Measurements from ENCODE around the gene CHST1. TPM values are rescaled to one million over a fixed set of nuclear protein-coding genes. Genes with fewer than 3 reads are reported as not detected.

CHST1 gene
- total RNA-seq, 1 donor from 2014 or later: 0.88 TPM

DNA sequence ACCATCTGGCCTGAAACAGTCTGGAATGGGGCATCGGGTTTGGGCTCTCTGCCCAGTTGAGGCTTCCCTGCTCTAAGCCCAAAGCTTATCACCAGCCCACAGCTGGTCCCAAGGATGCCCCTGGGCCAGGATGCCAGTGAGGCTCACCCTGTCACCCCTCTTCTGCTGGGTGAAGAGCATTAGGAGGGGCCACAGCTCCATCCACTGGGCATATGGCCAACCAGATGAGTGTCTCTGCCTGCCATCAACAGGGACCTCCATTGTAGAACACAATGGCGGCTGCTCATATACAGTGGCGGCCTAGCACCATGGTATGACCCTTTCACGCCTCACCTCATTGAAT, 5.6 kb downstream of the CHST1 start:
- DNase-seq (ENCODE audit: low read depth): no peak
- no peaks in the 10 kb centered on the region for H3K36me3 ChIP-seq (ENCODE audit: control insufficient read depth, insufficient read depth, low read length)
- TF ChIP-seq, protein P1, sequence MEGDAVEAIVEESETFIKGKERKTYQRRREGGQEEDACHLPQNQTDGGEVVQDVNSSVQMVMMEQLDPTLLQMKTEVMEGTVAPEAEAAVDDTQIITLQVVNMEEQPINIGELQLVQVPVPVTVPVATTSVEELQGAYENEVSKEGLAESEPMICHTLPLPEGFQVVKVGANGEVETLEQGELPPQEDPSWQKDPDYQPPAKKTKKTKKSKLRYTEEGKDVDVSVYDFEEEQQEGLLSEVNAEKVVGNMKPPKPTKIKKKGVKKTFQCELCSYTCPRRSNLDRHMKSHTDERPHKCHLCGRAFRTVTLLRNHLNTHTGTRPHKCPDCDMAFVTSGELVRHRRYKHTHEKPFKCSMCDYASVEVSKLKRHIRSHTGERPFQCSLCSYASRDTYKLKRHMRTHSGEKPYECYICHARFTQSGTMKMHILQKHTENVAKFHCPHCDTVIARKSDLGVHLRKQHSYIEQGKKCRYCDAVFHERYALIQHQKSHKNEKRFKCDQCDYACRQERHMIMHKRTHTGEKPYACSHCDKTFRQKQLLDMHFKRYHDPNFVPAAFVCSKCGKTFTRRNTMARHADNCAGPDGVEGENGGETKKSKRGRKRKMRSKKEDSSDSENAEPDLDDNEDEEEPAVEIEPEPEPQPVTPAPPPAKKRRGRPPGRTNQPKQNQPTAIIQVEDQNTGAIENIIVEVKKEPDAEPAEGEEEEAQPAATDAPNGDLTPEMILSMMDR (IDR thresholded peaks at IDR 0.05; ENCODE audit: insufficient read depth, low read length, poor library complexity, severe bottlenecking): no peak
- no peak overlapping the region for H3K4me3 ChIP-seq (ENCODE audit: low read depth, low read length)
- H3K27me3 ChIP-seq (ENCODE audit: control insufficient read depth, insufficient read depth, low read length): peaks cover 49% of the 10 kb centered on the region

DNA sequence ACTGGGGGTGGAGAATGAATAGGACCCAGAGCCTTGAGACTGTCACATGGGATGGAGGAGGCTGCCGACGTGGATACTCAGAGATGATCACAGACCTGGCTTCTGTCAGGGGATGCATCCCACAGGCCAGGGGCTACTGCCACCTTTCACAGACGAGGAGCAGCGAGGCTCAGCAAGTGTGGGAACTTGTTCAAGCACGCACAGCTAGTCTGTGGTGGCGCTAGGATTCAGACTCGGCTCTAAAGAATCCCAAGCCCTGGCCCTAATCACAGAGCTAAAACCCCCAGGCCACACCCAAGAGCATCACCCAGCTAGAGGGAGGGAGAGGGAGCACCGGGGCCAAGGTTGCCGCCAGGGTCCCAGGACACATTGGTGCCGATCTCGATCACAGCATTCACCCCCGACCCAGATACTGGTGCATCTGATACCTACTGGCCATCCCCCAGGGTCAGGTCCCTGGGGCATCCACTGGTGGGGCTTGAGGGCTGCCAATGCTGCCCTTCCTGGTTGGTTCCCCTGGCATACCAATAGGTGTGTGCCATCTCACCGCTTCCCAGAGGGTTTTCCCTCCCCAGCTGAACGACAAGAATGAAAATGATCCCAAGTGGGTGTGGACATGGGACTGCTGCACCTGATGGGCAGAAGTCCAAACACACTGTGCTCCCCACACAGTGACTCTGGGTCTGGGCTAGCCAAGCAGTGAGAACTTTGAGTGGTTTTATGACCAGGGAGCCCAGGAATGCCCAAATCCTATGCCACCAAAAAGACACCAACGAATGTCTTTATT, 6.2 kb downstream of the CHST1 start:
- TF ChIP-seq, protein P1 (IDR thresholded peaks at IDR 0.05; ENCODE audit: insufficient read depth, low read length, poor library complexity, severe bottlenecking): no peak
- Histone ChIP-seq H3K4me3 (ENCODE audit: low read depth, low read length) (no peak overlapping the region), H3K27me3 (ENCODE audit: control insufficient read depth, insufficient read depth, low read length) (peaks cover 45% of the 10 kb centered on the region), H3K36me3 (ENCODE audit: control insufficient read depth, insufficient read depth, low read length) (no peaks in the 10 kb centered on the region)
- no peak for DNase-seq (ENCODE audit: low read depth)

DNA sequence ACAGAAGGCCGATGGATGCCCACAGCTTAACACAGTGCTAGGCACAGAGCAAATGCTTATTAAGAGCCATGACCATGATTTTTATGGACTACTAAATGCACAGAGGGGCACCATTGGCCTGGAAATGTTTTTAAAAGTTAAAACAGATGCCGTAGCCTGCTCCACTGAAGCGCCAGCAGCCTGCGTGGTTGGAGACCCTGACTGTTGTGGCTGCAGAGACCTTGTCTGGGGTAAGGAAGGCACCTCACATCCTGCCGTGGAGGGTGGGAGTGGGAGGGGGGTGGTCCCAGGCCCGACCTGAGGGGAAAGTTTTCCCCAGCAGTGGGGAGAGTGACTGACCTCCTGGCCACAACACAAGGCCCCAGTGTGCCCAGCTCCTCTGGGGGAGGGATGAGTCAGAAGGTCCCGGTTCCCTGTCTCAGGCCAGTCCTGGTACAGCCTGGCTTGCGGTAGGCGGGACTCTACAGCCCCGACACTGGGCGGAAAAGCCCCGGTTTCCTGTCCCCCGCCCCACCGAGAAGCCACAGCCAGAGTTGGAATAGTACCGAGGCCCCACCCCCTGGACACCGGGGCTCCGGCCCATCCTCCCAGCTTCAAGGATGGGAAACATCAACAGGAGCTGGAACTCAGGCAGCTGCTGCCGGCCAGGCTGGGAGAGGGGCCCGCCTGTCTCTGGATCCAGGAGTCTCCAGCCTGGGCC, 7.0 kb downstream of the CHST1 start:
- TF ChIP-seq, protein P1 (IDR thresholded peaks at IDR 0.05; ENCODE audit: insufficient read depth, low read length, poor library complexity, severe bottlenecking): no peak
- peaks cover 39% of the 10 kb centered on the region for H3K27me3 ChIP-seq (ENCODE audit: control insufficient read depth, insufficient read depth, low read length)
- no peak overlapping the region for H3K4me3 ChIP-seq (ENCODE audit: low read depth, low read length)
- H3K36me3 ChIP-seq (ENCODE audit: control insufficient read depth, insufficient read depth, low read length): no peaks in the 10 kb centered on the region
- peak; percentile 16 for DNase-seq (ENCODE audit: low read depth)

DNA sequence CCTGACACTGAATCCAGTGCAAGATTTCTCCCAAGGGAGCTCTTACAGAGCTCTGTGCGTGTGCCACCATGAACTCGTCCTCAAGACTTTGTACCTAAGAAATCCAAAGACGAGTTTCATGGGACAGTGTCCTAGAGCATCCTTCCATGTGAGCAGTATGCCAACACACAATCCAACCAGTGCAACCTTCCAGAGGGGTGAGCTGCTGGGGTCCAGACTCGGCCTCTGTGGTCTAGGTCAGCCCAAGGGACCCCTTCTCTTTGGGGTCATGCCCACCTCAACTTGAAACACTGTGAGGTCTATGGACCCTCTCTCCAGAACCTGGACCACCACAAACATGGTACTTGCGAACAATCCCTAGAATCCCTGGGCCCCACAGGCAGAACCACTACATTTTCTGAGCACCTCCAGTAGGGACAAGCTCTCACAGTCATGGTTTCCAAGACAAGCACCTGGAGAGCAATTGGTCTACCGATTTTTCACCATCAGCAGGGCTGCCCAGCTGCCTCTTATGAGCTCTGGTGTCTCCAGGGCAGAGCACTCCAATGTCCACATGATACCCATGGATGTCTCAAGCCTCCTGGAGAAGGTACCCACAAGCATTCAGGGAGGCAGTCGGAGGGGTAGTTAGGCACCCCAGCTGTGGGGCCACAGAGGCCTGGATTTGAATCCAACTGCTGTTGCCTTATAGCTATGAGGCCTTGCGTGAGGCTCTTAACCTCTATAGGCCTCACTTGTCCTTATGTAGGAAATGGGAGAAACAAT, 7.7 kb downstream of the CHST1 start:
- no peak overlapping the region for H3K4me3 ChIP-seq (ENCODE audit: low read depth, low read length)
- DNase-seq (ENCODE audit: low read depth): no peak
- TF ChIP-seq, protein P1 (IDR thresholded peaks at IDR 0.05; ENCODE audit: insufficient read depth, low read length, poor library complexity, severe bottlenecking): no peak
- peaks cover 32% of the 10 kb centered on the region for H3K27me3 ChIP-seq (ENCODE audit: control insufficient read depth, insufficient read depth, low read length)
- H3K36me3 ChIP-seq (ENCODE audit: control insufficient read depth, insufficient read depth, low read length): no peaks in the 10 kb centered on the region

DNA sequence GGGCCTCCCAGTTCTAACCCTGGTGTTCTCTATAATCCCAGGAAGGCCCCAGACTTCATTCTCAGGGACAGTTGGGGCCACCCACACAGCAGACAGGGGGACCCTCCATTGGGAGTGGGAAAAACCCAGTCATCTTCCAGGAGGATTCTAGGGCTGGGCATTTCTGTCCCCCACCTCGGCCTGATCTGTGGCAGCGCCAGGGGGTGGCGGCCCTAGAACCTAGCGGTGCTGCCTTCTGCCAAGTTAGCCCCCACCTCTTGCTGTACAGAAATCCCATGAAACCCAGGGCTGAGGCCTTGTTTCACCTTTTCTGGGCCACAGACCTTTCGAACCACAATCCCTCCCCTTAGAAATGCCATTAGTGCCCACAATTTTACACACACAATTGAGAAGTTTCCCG, 9.6 kb downstream of the CHST1 start:
- Histone ChIP-seq H3K27me3 (ENCODE audit: control insufficient read depth, insufficient read depth, low read length) (peaks cover 14% of the 10 kb centered on the region), H3K4me3 (ENCODE audit: low read depth, low read length) (no peak overlapping the region), H3K36me3 (ENCODE audit: control insufficient read depth, insufficient read depth, low read length) (no peaks in the 10 kb centered on the region)
- TF ChIP-seq, protein P1 (IDR thresholded peaks at IDR 0.05; ENCODE audit: insufficient read depth, low read length, poor library complexity, severe bottlenecking): no peak
- DNase-seq (ENCODE audit: low read depth): no peak
